Regular cardiac myocyte (primary cell): ENCODE results near the gene ZCCHC17. TPM values are rescaled to one million over a fixed set of nuclear protein-coding genes. Genes with fewer than 3 reads are reported as not detected.

Experiments
- total RNA-seq: library from RNA; depleted of rRNA; stranded (reverse); fragments of >200 nt; gene quantifications from 2 replicates; pipeline ENCODE4 v1.2.3, GENCODE V29; 2014

ZCCHC17 gene, protein sequence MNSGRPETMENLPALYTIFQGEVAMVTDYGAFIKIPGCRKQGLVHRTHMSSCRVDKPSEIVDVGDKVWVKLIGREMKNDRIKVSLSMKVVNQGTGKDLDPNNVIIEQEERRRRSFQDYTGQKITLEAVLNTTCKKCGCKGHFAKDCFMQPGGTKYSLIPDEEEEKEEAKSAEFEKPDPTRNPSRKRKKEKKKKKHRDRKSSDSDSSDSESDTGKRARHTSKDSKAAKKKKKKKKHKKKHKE
- 33.3 and 55.2 TPM in 2 replicates for total RNA-seq

DNA sequence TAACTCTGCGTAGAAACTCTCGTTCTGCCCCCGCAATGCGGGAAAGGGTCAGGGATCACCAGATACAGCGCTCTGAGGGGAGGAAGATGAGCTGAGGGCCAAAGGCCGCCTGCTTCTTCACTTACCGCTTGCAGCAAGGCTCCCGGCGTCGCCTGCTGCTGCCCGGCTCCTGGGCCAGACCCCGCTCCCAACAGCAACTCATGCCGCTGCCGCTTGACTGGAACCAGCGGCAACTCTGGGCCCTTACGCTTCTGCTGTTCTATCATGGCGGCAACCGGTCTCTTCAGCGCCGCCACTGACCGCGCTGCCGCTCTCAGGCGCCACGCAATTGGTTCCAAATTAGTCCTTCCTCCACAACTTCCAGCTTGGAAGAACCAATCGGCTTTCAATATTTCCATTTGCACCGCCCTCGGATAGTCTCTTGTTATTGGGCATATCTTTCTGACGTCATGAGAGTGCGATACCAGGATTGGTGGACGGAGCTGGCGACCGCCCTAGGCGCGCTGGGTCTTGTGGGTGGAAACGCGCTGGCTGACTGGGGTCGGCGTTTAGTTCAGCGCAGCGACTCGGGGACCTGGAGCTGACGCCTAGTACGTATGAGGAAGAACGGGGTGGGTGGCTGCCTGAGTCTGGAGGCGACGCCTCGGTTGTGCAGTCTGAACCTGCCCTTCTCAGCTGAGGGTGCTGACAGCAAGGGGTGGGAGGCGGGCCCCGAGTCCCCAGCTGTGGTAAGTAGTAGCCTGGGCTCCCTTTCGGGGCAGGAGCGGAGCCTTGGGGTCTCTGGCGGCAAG lies at the start of gene ZCCHC17, which contains the start of gene SNRNP40:
TSS of gene ZCCHC17 (plus strand) at position 547 of the 791 bp plus-strand sequence. CDS start 13,067 bp downstream, outside the sequence.
TSS of gene SNRNP40 (minus strand) at position 303 of the 791 bp plus-strand sequence. CDS start at position 266, 37 bp downstream.

DNA sequence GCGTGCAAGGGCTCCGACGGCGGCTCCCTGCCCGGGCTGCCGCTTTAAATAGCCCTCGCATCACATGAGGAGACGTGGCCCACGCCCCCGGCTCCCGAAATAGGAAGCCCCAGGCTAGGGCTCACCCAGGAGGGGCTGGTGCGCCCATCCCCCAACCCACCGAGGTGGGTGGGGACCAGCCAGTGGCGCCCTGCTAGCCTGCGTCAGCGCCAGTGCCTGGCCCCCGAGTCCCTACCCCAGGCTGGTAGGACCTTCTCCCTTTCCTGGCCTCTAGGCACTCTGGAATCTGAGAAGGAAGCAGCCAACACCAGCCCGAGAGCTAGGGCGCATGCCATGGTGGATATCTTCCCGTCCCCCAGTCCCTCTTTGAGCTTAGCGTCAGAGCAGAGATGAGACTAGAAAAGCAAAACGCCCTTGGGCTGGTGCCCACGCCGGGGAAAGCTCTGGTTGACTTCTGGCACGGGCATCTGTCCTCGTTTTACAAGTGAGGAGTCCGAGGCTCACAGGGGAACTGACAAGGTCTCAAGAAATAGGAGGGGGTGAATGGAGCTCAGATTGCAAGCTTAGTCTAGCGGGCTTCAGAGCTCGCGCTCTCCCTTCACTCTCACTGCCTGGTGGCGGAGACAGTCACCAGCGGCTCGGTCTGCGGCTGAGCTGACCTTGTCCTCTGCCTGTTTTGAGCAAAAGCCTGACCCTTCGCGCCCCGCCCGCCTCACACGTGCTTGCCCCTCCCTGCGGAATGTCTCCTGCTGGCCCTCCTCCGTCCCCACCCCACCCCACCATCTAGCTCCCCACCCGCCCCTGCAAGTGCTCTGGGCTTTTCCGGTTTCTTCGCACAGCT lies 76.4 kb downstream of the ZCCHC17 start, which contains the start of gene FABP3:
TSS of gene FABP3 (minus strand) at position 21 of the 841 bp plus-strand sequence. CDS start 62 bp downstream, outside the sequence.

DNA sequence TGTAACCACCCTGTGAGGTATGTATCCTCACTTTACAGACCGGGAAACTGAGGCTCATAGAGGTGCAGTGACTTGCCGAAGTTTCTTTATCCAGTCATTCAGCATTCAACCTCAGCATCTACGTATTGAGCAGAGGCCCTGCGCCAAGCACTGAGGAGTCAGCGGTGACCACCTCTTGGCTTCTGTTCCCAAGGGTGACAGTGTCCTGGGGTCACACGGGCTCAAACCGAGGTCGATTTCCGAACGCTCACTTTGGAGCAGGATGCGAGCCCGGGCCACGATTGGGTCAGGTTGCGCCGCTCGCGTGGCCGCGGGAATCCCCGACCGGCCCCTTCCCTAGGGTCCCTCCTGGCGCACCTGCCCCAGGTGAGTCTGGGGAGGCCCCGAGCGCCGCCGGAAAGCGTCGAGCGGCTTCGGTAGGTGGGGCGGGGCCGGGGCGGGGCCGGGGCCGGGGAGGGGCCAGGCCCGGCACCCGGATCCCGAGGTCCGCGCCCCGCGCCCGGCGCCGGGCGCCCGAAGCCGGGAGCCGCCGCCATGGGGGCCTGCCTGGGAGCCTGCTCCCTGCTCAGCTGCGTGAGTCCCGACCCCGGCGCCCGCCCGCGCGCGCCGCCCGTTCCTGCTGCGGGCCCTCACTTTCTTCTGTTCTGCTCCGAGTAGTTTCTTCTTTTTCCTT lies 116.0 kb downstream of the ZCCHC17 start, which contains the start of gene SERINC2:
TSS of gene SERINC2 (plus strand) at position 482 of the 673 bp plus-strand sequence. CDS start at position 535, 53 bp downstream.

Other genes with a start within 250 kb of the ZCCHC17 start
- 60.6 and 63.5 TPM in 2 replicates for gene PUM1, start 231.3 kb upstream of the ZCCHC17 start, total RNA-seq
- gene NKAIN1, start 57.1 kb upstream of the ZCCHC17 start, total RNA-seq: under 0.01 TPM in 1 of 2 replicates, not detected in the other
- 75.5 and 160 TPM in 2 replicates for gene SNRNP40, start 244 bp upstream of the ZCCHC17 start, total RNA-seq
- gene FABP3, start 76.0 kb downstream of the ZCCHC17 start, total RNA-seq: 2.7 and 2.8 TPM in 2 replicates
- gene SERINC2, start 116.2 kb downstream of the ZCCHC17 start, total RNA-seq: 1.4 and 3.6 TPM in 2 replicates